ENCODE results near the gene TMEM175.

TMEM175 gene

GRCh38 chr4:931960-932712 is at the start of gene TMEM175, which contains the start of gene GAK:
TMEM175 (plus strand) TSS chr4:932460; CDS start chr4:947740, 15,280 bp downstream.
GAK (minus strand) TSS chr4:932316; CDS start chr4:932187, 129 bp downstream.
- DNase-seq (ENCODE audit: low read depth in 1 of 2, low spot score in 1 of 2), result peak; percentile 91 to 97

- DNase-seq (ENCODE audit: low read depth in 1 of 2, low spot score in 1 of 2), result no peak
Observed at GRCh38 chr4:882646-883045, 49.6 kb upstream of the TMEM175 start.

GRCh38 chr4:883377-884095 is 48.7 kb upstream of the TMEM175 start:
- no peak for DNase-seq (ENCODE audit: low read depth in 1 of 2, low spot score in 1 of 2)

GRCh38 chr4:884259-884658 is 48.0 kb upstream of the TMEM175 start:
- no peak for DNase-seq (ENCODE audit: low read depth in 1 of 2, low spot score in 1 of 2)

- DNase-seq (ENCODE audit: low read depth in 1 of 2, low spot score in 1 of 2), result no peak
Observed at GRCh38 chr4:884896-885295, 47.4 kb upstream of the TMEM175 start.

GRCh38 chr4:885353-885752 is 46.9 kb upstream of the TMEM175 start:
- DNase-seq (ENCODE audit: low read depth in 1 of 2, low spot score in 1 of 2), result no peak

- no peak for DNase-seq (ENCODE audit: low read depth in 1 of 2, low spot score in 1 of 2)
Observed at GRCh38 chr4:886244-886643, 46.0 kb upstream of the TMEM175 start.

GRCh38 chr4:887034-887763 is 45.1 kb upstream of the TMEM175 start:
- DNase-seq (ENCODE audit: low read depth in 1 of 2, low spot score in 1 of 2), result no peak

- no peak for DNase-seq (ENCODE audit: low read depth in 1 of 2, low spot score in 1 of 2)
Observed at GRCh38 chr4:888029-888428, 44.2 kb upstream of the TMEM175 start.

- no peak for DNase-seq (ENCODE audit: low read depth in 1 of 2, low spot score in 1 of 2)
Observed at GRCh38 chr4:889516-889915, 42.7 kb upstream of the TMEM175 start.

GRCh38 chr4:890036-890695 is 42.1 kb upstream of the TMEM175 start:
- no peak for DNase-seq (ENCODE audit: low read depth in 1 of 2, low spot score in 1 of 2)

- DNase-seq (ENCODE audit: low read depth in 1 of 2, low spot score in 1 of 2), result no peak
Observed at GRCh38 chr4:891747-892146, 40.5 kb upstream of the TMEM175 start.

GRCh38 chr4:892780-893179 is 39.5 kb upstream of the TMEM175 start:
- no peak for DNase-seq (ENCODE audit: low read depth in 1 of 2, low spot score in 1 of 2)

- DNase-seq (ENCODE audit: low read depth in 1 of 2, low spot score in 1 of 2), result no peak
Observed at GRCh38 chr4:893276-893994, 38.8 kb upstream of the TMEM175 start.

- DNase-seq (ENCODE audit: low read depth in 1 of 2, low spot score in 1 of 2), result no peak
Observed at GRCh38 chr4:893995-894705, 38.1 kb upstream of the TMEM175 start.

GRCh38 chr4:895596-895995 is 36.7 kb upstream of the TMEM175 start:
- DNase-seq (ENCODE audit: low read depth in 1 of 2, low spot score in 1 of 2), result no peak

GRCh38 chr4:896216-896615 is 36.0 kb upstream of the TMEM175 start:
- no peak for DNase-seq (ENCODE audit: low read depth in 1 of 2, low spot score in 1 of 2)

- no peak for DNase-seq (ENCODE audit: low read depth in 1 of 2, low spot score in 1 of 2)
Observed at GRCh38 chr4:896630-897029, 35.6 kb upstream of the TMEM175 start.

- no peak for DNase-seq (ENCODE audit: low read depth in 1 of 2, low spot score in 1 of 2)
Observed at GRCh38 chr4:898123-898522, 34.1 kb upstream of the TMEM175 start.
